ENCODE measurements around the gene SSX4. TPM values are rescaled to one million over a fixed set of nuclear protein-coding genes. Genes with fewer than 3 reads are reported as not detected.
"Not testable (repeated sequence)": the region's sequence is repeated elsewhere in the genome, so short reads cannot be mapped to it uniquely, and the experiment has no call there.

SSX4 gene, protein sequence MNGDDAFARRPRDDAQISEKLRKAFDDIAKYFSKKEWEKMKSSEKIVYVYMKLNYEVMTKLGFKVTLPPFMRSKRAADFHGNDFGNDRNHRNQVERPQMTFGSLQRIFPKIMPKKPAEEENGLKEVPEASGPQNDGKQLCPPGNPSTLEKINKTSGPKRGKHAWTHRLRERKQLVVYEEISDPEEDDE
- total RNA-seq, result not detected
- long read RNA-seq, result 0 reads

DNA sequence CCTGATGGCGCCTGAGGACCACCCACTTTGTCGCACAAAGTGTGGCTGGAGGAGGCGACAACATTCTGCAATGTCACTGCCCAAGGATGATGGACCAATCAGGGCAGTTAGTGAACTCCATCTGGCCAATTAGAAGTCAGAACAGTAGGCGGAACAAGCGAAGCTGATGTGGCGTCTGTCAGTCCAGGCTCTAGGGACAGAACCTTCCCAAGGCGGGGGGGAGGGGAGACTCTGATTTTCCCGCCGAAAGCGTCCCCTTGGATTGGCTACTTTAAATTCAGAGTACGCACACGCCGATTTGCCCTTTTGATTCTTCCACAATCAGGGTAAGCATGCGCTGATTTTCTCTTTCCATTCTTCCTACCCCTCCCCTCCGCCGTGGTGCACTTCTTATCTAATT, at the start of gene SSX4:
Gene SSX4, plus strand, starts transcription at position 301 of the 400 bp plus-strand sequence. CDS start 515 bp downstream, outside the sequence.
- intact Hi-C loops (cut with DNase I, micrococcal nuclease); DNase-seq; ATAC-seq: not testable (repeated sequence)

DNA sequence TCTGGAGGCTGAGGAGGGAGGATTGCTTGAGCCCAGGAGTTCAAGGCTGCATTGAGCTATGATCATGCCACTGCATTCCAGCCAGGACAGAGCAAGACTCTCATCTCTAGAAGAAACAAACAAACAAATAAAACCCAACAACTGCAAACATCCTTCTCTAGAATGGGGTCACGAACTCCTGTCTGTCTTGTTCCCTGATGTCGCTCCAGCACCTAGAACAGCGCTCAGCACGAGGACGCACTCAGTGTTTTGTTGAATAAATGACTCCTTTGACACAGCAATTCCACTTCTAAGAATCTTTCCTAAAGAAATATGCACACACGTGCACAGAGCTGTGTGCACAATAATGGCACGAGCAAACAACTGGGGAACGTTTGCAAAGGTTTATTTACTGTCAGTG, 37.3 kb upstream of the SSX4 start:
- DNase-seq; ATAC-seq; intact Hi-C loops (cut with DNase I, micrococcal nuclease): not testable (repeated sequence)

DNA sequence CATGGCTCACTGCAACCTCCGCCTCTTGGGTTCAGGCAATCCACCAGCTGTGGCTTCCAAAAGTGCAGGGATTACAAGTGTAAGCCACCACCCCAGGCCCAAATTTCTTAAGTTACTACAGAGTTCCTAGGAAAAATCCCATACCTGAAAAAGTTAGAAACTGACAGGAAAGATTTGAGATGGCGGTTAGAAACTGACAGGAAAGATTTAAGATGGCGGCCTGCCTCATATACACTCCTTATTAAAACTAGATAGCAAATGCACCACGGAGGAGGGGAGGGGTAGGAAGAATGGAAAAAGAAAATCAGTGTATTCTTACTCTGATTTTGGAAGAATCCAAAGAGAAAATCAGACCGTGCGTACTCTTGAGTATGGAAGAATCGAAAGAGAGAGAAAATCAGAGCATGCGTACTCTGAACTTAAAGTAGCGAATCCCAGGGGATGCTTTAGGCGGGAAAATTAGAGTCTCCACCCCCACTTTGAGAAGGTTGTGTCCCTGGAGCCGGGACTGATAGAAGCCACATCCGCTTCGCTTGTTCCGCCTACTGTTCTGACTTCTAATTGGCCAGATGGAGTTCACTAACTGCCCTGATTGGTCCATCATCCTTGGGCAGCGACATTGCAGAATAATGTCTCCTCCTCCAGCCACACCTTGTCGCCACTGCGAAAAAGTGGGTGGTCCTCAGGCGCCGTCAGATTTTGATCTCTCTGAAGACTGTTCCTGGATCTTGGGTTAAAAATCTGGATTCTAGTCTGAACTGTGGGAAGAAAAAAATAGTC, 26.8 kb upstream of the SSX4 start, which contains the start of gene SSX3:
Gene SSX3, minus strand, starts transcription at position 389 of the 780 bp plus-strand sequence. CDS start 1,454 bp downstream, outside the sequence.
- ATAC-seq; intact Hi-C loops (cut with DNase I, micrococcal nuclease); DNase-seq: not testable (repeated sequence)

DNA sequence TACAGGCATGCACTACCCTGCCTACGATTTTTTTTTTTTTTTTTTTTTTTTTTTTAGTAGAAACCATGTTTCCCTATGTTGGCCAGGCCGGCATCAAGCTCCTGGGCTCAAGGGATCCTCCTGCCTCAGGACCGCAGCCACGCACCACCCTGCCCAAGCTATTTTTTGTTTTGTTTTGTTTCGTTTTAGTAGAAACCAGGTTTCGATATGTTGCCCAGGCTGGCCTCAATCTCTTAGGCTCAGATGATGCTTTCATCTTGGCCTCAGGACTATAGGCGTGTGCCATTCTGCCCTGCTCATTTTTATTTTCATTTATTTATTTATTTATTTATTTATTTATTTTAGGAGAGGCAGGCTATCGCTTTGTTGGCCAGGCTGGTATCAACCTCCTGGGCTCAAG, 25.7 kb upstream of the SSX4 start:
- ATAC-seq (no peak), DNase-seq (no peak)
- intact Hi-C loops (cut with DNase I, micrococcal nuclease), result no loop called here

DNA sequence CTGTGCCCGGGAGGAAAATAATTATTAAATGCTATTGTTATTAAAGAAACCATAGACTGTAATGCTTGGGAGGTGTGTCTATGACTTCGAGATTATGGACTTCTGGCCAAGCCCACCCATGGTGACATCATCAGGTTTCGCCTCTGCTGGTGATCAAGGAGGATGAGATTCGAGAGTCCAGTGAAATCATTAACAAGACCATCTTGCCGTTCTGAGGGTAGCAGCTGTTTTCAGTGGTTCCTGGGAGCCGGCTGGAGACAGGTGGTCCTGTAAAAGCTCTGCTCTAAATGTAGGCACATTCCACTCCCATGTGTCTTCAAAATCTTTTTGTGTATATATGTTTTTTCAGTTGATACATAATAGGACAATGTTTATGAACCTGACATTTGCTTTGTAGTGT, 24.1 kb upstream of the SSX4 start:
- DNase-seq; ATAC-seq; intact Hi-C loops (cut with DNase I, micrococcal nuclease): not testable (repeated sequence)

DNA sequence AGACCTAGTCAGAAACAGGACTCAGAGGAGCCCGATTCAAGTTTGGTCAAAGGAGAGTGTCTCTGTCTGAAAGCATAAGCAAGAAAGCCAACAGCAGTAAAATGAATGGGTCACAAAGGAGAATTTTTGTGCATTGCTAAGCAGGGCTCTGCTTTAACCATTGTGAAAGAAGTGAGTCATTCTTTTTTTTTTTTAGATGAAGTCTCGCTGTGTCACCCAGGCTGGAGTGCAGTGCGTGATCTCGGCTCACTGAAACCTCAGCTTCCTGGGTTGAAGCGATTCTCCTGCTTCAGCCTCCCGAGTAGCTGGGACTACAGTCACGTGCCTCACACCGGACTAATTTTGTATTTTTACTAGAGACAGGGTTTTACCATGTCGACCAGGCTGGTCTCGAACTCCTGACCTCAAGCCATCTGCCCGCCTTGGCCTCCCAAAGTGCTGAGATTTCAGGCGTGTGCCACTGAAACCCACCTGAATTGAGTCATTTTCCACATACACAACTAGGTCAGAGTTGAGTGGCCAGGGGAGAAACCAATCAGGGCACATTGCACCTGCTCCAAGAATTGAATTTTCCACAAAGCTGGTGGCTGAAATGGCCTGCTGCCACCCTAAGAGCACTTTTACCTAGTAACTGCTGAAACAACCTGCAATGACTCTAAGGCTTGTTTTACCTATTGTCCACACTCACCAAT, 15.5 kb upstream of the SSX4 start:
- intact Hi-C loops (cut with DNase I, micrococcal nuclease); ATAC-seq; DNase-seq: not testable (repeated sequence)

DNA sequence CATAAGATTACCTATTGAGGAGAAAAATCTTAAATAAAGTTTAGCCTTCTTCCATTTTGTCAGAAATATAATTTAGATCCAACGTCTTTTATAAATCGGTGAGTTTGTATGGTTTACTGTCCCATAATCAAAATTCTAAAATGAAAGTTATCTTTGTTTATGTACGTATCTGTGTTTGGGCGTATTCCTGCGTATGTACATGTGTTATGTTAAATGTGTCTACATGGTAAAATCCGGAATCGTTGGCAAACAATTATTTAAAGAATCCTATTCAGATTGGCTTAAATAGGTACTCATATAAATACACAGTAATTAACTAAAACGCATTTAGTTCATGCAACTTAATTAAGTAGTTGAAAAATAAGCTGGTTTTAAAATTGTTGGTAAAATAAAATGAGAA, 12.9 kb upstream of the SSX4 start:
- DNase-seq; ATAC-seq; intact Hi-C loops (cut with DNase I, micrococcal nuclease): not testable (repeated sequence)

DNA sequence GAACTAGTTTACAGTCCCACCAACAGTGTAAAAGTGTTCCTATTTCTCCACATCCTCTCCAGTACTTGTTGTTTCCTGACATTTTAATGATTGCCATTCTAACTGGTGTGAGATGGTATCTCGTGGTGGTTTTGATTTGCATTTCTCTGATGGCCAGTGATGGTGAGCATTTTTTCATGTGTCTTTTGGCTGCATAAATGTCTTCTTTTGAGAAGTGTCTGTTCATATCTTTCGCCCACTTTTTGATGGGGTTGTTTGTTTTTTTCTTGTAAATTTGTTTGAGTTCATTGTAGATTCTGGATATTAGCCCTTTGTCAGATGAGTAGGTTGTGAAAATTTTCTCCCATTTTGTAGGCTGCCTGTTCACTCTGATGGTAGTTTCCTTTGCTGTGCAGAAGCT, 13.6 kb downstream of the SSX4 start:
- ATAC-seq; intact Hi-C loops (cut with DNase I, micrococcal nuclease); DNase-seq: not testable (repeated sequence)

DNA sequence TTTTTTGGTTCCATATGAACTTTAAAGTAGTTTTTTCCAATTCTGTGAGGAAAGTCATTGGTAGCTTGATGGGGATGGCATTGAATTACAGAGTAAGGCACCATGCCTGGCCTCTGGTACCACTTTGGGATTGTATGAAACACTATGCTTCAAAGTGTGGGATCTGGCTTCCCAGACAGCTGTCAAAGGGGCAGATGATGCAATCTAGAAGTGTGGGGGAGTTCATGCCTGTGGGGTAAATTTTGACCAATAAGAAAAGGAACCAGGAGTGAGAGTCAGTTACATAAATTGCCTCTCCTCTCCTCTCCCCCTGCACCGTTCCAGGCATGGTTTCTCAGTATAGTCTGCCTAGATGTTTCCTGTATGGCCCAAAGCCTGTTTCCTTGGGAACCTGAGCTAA, 14.5 kb downstream of the SSX4 start:
- intact Hi-C loops (cut with DNase I, micrococcal nuclease); ATAC-seq: not testable (repeated sequence)

DNA sequence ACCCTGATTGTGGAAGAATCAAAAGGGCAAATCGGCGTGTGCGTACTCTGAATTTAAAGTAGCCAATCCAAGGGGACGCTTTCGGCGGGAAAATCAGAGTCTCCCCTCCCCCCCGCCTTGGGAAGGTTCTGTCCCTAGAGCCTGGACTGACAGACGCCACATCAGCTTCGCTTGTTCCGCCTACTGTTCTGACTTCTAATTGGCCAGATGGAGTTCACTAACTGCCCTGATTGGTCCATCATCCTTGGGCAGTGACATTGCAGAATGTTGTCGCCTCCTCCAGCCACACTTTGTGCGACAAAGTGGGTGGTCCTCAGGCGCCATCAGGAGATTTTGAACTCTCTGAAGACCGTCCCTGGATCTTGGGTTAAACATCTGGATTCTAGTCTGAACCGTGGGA, 28.5 kb downstream of the SSX4 start, which contains the start of gene SSX4B:
Gene SSX4B, minus strand, starts transcription at position 101 of the 400 bp plus-strand sequence. CDS start 588 bp downstream, outside the sequence.
- intact Hi-C loops (cut with DNase I, micrococcal nuclease); DNase-seq; ATAC-seq: not testable (repeated sequence)

More for the DNA sequence above, 14.5 kb downstream of the SSX4 start:
- not testable (repeated sequence) for DNase-seq

DNA sequence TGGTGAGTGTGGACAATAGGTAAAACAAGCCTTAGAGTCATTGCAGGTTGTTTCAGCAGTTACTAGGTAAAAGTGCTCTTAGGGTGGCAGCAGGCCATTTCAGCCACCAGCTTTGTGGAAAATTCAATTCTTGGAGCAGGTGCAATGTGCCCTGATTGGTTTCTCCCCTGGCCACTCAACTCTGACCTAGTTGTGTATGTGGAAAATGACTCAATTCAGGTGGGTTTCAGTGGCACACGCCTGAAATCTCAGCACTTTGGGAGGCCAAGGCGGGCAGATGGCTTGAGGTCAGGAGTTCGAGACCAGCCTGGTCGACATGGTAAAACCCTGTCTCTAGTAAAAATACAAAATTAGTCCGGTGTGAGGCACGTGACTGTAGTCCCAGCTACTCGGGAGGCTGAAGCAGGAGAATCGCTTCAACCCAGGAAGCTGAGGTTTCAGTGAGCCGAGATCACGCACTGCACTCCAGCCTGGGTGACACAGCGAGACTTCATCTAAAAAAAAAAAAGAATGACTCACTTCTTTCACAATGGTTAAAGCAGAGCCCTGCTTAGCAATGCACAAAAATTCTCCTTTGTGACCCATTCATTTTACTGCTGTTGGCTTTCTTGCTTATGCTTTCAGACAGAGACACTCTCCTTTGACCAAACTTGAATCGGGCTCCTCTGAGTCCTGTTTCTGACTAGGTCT, 43.8 kb downstream of the SSX4 start:
- DNase-seq; ATAC-seq; intact Hi-C loops (cut with DNase I, micrococcal nuclease): not testable (repeated sequence)

DNA sequence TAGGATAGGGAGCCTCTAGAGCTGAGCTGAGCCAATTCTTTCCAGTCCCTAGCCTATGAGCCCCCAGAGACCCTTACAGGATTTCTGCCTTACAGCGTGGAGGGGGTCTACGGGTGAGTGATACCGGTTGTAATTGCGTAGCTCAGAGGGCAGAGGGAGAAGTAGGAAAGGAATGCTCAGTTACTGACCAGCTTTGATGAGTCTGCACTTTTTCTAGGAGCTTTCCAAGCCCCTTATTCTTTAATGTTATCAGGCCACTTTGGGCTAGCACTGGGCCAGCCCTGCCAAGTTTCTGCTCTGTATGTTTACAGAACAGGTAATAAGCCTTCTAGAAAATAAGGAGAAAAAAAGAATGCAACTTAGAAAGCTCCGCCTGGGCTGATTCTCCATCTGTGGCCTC, 46.3 kb downstream of the SSX4 start:
- ATAC-seq; intact Hi-C loops (cut with DNase I, micrococcal nuclease); DNase-seq: not testable (repeated sequence)

DNA sequence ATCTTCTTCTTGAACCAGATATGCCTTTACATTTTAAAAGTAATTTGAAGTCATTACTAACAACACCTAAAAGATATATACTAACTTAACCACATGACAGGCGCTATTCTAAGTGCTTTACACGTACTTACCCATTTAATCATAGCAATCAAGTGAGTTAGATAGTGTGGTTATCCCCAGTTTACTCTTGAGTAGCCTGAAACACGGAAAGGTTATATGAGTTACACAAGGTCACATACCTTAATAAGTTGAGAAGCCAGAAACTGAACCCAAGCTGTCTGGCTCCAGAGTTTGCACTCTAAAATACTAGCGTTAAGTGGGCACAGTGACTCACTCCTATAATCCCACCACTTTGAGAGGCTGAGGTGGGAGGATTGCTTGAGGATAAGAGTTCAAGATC, 46.8 kb downstream of the SSX4 start:
- ATAC-seq; intact Hi-C loops (cut with DNase I, micrococcal nuclease); DNase-seq: not testable (repeated sequence)

DNA sequence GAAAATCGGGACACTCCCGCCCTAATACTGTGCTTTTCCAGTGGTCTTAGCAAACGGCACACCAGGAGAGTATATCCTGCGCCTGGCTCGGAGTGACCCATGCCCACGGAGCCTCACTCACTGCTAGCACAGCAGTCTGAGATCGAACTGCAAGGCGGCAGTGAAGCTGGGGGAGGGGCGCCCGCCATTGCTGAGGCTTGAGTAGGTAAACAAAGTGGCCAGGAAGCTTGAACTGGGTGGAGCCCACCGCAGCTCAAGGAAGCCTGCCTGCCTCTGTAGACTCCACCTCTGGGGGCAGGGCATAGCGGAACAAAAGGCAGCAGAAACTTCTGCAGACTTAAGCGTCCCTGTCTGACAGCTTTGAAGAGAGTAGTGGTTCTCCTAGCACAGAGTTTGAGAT, 50.4 kb downstream of the SSX4 start:
- intact Hi-C loops (cut with DNase I, micrococcal nuclease); ATAC-seq: not testable (repeated sequence)
- DNase-seq, result peak in 1 of 2 donors; percentile 15

Other genes with a start within 250 kb of the SSX4 start
- not detected for gene SSX5, start 186.7 kb upstream of the SSX4 start, total RNA-seq
- gene SSX1, start 128.1 kb upstream of the SSX4 start, total RNA-seq, result not detected
- gene SSX3, start 26.8 kb upstream of the SSX4 start, total RNA-seq, result not detected
- gene SSX4B, start 28.4 kb downstream of the SSX4 start, total RNA-seq, result not detected
- gene SLC38A5, start 86.7 kb downstream of the SSX4 start, total RNA-seq, result 10 to 100 TPM; 16.7 to 24.1 TPM
- 10 to 100 TPM; 19.5 to 25.1 TPM for gene FTSJ1, start 92.7 kb downstream of the SSX4 start, total RNA-seq
- gene PORCN, start 125.5 kb downstream of the SSX4 start, total RNA-seq, result 1 to 10 TPM; 4.0 to 5.8 TPM
- gene EBP, start 138.3 kb downstream of the SSX4 start, total RNA-seq, result 100 to 1,000 TPM; 152 to 207 TPM
- gene TBC1D25, start 156.2 kb downstream of the SSX4 start, total RNA-seq, result 10 to 100 TPM; 11.6 to 15.7 TPM
- 100 to 1,000 TPM; 156 to 263 TPM for gene RBM3, start 190.9 kb downstream of the SSX4 start, total RNA-seq
- 100 to 1,000 TPM; 126 to 141 TPM for gene WDR13, start 214.0 kb downstream of the SSX4 start, total RNA-seq